Kidney (tissue), 14 donors: ENCODE measurements around the gene ERC2. TPM values are rescaled to one million over a fixed set of nuclear protein-coding genes. Genes with fewer than 3 reads are reported as not detected.

Source experiments
- DNase-seq, 5 donors: peaks; one replicate each; pipeline ENCODE4 v3.0.0-alpha.2; 2013 to 2020
- FAIRE-seq: peaks from 2 replicates; lab custom pipeline; 2012; peaks lifted over from hg19 to GRCh38; lab: Jason Lieb, UNC
- H3K27ac ChIP-seq, 2 donors: one replicate each; pipeline ENCODE4 v1.7.0; 2013; ENCODE audit warnings: low read depth in 2 of 2, low read length in 2 of 2, inconsistent platforms in 1 of 2
- H3K27me3 ChIP-seq: one replicate; pipeline ENCODE4 v1.7.1; 2013; ENCODE audit warnings: low read length, inconsistent platforms; ENCODE audit not compliant: control insufficient read depth, insufficient read depth
- H3K36me3 ChIP-seq, 3 donors: one replicate each; pipeline versions ENCODE4 v1.7.0 to v1.7.1; 2013; ENCODE audit warnings: low read length in 3 of 3, control low read depth in 1 of 3, inconsistent platforms in 1 of 3; ENCODE audit not compliant: insufficient read depth in 3 of 3, control insufficient read depth in 2 of 3
- H3K4me1 ChIP-seq, 3 donors: one replicate each; pipeline versions ENCODE4 v1.7.0 to v1.7.1; 2013; ENCODE audit warnings: low read length in 3 of 3, inconsistent platforms in 1 of 3, low read depth in 1 of 3; ENCODE audit not compliant: control insufficient read depth in 2 of 3, insufficient read depth in 2 of 3
- H3K4me3 ChIP-seq, 3 donors: one replicate each; pipeline versions ENCODE4 v1.7.0 to v1.8.1; 2013; ENCODE audit warnings: low read length in 3 of 3, control low read depth in 1 of 3, inconsistent platforms in 1 of 3
- H3K9ac ChIP-seq, 3 donors: one replicate each; pipeline versions ENCODE4 v1.7.0 to v1.7.1; 2013; ENCODE audit warnings: low read length in 3 of 3, control low read depth in 1 of 3, inconsistent platforms in 1 of 3
- H3K9me3 ChIP-seq, 3 donors: one replicate each; pipeline versions ENCODE4 v1.7.0 to v1.7.1; 2013; ENCODE audit warnings: low read length in 3 of 3, control low read depth in 1 of 3, inconsistent platforms in 1 of 3; ENCODE audit not compliant: control insufficient read depth in 2 of 3, insufficient read depth in 1 of 3
- intact Hi-C: fragments of 100-400 bp; cut with DNase I; formaldehyde crosslinking; loops from one replicate; pipeline ENCODE4 v1.11.1; 2022
- polyA plus RNA-seq: library from polyadenylated mRNA; stranded (reverse); fragments of 350-450 nt; fragmentation: Illumina TruSeq; extraction: RNeasy Lipid Tissue Mini Kit (QIAGEN cat#74804); gene quantifications from one replicate; pipeline ENCODE4 v1.2.3, GENCODE V29; 2014; ENCODE audit warnings: low read depth, low replicate concordance; ENCODE audit not compliant: insufficient read depth
- total RNA-seq: library from RNA; stranded (reverse); fragmentation: NEBNext Ultra II Directional; extraction: Animal tissue kit (Norgen Biotek cat#: 25700); gene quantifications from one replicate; pipeline ENCODE4 v1.2.1, GENCODE V29; 2021
- TF ChIP-seq, protein P1 (sequence below): IDR thresholded peaks from 3 replicates; pipeline ENCODE4 v1.5.1; 2012; ENCODE audit warnings: mild to moderate bottlenecking, moderate library complexity, borderline replicate concordance; ENCODE audit not compliant: insufficient read depth; ENCODE audit errors: extremely low read depth
- donor health status: control.
- donor health status: control.
- donor health status: control.
- donor health status: control.
- donor health status: control.
- donor health status: DM: yes; HTN: yes; CAD: no.
- donor health status: Normal renal cell carcinoma (clear cell type).

ERC2 gene
- total and polyA plus RNA-seq, 2 donors from 2014 or later: 0.92 to 3.8 TPM

DNA sequence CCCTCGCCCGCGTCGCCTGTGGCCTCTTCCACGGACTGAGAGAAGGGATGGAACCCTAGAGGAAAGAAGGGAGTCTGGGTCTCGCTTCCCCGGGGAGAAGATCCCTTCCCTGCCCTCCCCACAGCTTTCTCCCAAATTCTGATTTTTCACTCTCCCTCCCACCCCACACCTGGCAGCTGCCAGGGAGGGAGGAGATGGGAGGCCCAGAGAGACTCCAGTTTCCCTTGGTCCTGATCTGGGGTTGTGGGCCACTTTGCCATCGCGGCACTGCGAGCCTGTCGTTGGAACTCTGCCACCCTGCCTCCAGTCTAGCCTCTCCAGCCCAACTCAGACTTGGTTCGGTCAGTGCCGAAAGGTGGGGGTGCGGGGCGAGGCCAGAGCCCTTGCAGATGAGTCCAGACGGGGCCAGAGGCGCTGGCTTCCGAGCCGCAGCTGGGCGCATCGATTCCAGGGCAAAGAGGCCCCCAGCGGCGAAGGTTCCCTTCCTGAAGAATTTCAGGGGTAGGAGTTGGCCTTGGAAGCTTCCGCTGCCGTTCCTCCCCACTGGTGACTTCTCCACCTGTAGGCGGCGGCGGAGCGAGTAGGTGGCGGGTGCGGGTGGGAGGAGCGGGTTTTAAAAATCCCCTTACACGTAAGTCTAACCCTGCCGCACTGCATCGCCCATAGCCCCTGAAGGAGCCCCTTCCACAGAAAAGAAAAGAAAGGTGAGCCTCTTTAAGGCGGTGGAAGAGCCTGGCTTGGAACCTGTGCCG is 986.3 kb downstream of the ERC2 start:
- intact Hi-C loops: no loop called here
- TF ChIP-seq, protein P1, sequence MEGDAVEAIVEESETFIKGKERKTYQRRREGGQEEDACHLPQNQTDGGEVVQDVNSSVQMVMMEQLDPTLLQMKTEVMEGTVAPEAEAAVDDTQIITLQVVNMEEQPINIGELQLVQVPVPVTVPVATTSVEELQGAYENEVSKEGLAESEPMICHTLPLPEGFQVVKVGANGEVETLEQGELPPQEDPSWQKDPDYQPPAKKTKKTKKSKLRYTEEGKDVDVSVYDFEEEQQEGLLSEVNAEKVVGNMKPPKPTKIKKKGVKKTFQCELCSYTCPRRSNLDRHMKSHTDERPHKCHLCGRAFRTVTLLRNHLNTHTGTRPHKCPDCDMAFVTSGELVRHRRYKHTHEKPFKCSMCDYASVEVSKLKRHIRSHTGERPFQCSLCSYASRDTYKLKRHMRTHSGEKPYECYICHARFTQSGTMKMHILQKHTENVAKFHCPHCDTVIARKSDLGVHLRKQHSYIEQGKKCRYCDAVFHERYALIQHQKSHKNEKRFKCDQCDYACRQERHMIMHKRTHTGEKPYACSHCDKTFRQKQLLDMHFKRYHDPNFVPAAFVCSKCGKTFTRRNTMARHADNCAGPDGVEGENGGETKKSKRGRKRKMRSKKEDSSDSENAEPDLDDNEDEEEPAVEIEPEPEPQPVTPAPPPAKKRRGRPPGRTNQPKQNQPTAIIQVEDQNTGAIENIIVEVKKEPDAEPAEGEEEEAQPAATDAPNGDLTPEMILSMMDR: no peak

DNA sequence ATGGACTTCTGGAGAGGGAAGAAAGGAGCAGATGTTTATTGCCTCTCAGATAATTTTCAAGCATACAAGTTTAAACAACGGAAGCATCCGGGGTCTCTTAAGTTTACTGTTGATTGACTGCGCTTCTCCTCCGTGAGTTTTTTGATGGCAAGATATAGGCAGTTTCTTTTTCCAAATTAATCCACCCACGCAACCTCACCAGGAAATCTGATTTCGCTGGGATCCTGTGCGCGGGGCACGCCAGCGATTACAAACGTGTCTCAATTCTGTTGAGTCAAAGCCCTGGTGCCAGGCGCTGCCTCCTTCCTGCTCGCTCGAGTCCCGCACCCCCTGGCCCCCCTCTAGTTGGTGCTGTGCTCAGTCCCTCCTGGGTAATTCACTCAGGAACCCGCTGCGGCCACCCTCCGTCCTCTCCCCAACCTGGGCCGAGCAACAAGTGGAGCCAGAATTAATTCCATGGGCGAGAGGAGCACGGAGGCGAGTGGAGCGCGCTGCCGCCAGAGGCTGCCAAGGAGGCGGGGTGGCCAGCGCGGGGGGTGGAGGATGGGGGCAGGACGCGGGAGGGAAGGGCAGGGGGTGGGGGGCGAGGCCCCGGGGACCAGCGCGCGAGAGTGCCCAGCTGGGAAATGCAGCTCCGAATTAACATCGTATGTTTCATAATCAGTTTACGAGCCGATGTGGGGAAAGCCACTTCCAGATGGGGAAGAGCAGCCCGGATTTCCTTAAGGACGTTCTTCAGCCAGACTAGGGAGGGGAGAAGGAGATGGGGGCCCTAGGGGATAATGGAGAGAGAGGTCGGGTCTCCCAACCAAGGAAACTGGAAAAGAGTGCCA is 987.1 kb downstream of the ERC2 start:
- H3K36me3 ChIP-seq: no peaks in the 10 kb centered on the region
- H3K27me3 ChIP-seq: no peaks in the 10 kb centered on the region
- no peak overlapping the region for H3K9ac ChIP-seq
- intact Hi-C loops: no loop called here
- no peaks in the 10 kb centered on the region for H3K9me3 ChIP-seq
- TF ChIP-seq, protein P1: no peak
- H3K27ac ChIP-seq: no peak overlapping the region
- FAIRE-seq (no peak), DNase-seq (peak; percentile 49 to 78 (median 54))
- H3K4me1 ChIP-seq: peaks cover 0 to 7% (median 0%) of the 10 kb centered on the region in 3 donors
- H3K4me3 ChIP-seq: peak overlapping the region in 2 of 3 donors; percentile 21 to 49

More for the DNA sequence above, 986.3 kb downstream of the ERC2 start:
- Histone ChIP-seq H3K27me3 (no peaks in the 10 kb centered on the region), H3K4me3 (peak overlapping the region in 1 of 3 donors; percentile 21), H3K4me1 (peaks cover 0 to 10% (median 0%) of the 10 kb centered on the region in 3 donors), H3K9me3 (no peaks in the 10 kb centered on the region), H3K27ac (no peak overlapping the region), H3K36me3 (no peaks in the 10 kb centered on the region), H3K9ac (peak overlapping the region in 1 of 3 donors; percentile 8)
- no peak for FAIRE-seq
- peak; percentile 30 to 75 (median 44) for DNase-seq

DNA sequence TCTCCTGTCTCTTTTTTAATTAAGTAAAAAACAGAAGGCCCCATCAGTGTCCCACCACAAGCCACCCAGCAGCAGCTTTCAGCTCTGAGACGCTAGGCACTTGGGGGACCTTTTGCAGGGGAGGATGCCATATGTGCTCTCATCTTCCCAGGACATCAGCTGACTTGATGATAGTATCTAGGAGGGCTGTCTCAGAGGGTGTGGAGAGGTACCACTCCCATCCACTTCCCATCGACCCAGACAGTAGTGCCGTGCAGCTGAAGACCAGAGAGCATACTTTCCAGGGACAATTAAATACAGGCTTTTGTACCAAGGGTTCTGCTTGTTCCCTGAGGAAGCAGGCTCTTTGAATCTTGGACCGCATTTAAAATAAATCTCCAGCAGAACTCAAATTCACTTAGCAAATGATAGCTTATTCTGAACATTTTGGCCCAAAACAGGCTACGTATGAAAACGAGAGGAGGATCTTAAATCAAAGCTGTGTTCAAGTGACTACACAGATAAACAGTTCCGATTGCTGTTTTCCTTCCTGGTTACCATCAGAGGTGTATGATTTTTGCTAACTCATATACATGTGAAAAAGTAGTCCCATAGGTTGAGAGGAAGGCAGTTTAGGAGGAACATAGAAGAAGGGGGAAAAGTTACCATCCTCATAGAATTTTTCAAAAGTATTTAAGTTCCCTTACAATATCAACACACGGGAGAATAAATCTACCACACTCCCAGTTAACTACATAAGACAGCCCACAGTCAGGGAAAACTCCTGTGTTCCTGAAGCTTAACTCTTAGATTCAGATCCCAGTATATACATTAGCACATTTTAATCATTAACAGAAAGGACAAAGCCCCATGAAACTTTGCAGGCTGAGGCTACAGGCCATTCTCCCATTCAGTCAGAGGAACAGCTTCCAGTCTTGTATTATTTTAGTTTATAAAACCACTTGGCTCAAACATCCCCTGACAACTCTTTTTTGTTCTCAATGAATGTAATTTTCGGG is 990.7 kb downstream of the ERC2 start:
- no peak for FAIRE-seq
- peak in 2 of 5 donors; percentile 40 to 55 for DNase-seq
- Histone ChIP-seq H3K4me1 (peaks cover 0 to under 1% (median 0%) of the 10 kb centered on the region in 3 donors), H3K27me3 (no peaks in the 10 kb centered on the region), H3K4me3 (no peak overlapping the region), H3K27ac (no peak overlapping the region), H3K9ac (no peak overlapping the region), H3K36me3 (peaks cover 0 to 5% (median 0%) of the 10 kb centered on the region in 3 donors), H3K9me3 (no peaks in the 10 kb centered on the region)
- TF ChIP-seq, protein P1: no peak
- intact Hi-C loops: no loop called here
